Spinal cord (tissue), 10 donors: ENCODE results near the gene CCDC81. TPM values are rescaled to one million over a fixed set of nuclear protein-coding genes. Genes with fewer than 3 reads are reported as not detected.

ENCODE experiments used
- DNase-seq, 6 donors: peaks; one replicate each; pipeline versions ENCODE4 v3.0.0 to v3.0.0-alpha.2; 2013 to 2015; ENCODE audit warnings: low spot score in 6 of 6, low read depth in 4 of 6
- H3K27ac ChIP-seq: one replicate; pipeline ENCODE4 v1.5.1; 2013; ENCODE audit warnings: low read depth, low read length, control low read depth
- H3K27me3 ChIP-seq: one replicate; pipeline ENCODE4 v1.6.1; 2013; ENCODE audit warnings: low read length; ENCODE audit not compliant: control insufficient read depth, insufficient read depth
- H3K36me3 ChIP-seq: one replicate; pipeline ENCODE4 v1.6.1; 2013; ENCODE audit warnings: low read length; ENCODE audit not compliant: control insufficient read depth, insufficient read depth
- H3K4me1 ChIP-seq: one replicate; pipeline ENCODE4 v1.6.1; 2013; ENCODE audit warnings: low read length; ENCODE audit not compliant: control insufficient read depth, insufficient read depth
- H3K4me3 ChIP-seq: one replicate; pipeline ENCODE4 v1.5.1; 2013; ENCODE audit warnings: low read depth, low read length, control low read depth
- H3K9me3 ChIP-seq: one replicate; pipeline ENCODE4 v1.6.1; 2013; ENCODE audit warnings: low read length; ENCODE audit not compliant: control insufficient read depth, insufficient read depth
- WGBS: methylation state at CpG from one replicate; pipeline ENCODE4 v1.1.5; 2013; ENCODE audit warnings: missing lambda C conversion rate; ENCODE audit not compliant: insufficient coverage; 5-methylcytosine and 5-hydroxymethylcytosine counted together
- polyA plus RNA-seq, 2 donors: library from polyadenylated mRNA; unstranded; fragments of 120-200 nt; gene quantifications; one replicate each; pipeline ENCODE4 v1.2.1, GENCODE V29; 2013; ENCODE audit not compliant: insufficient read length in 2 of 2
- total RNA-seq, 2 donors: library from RNA; depleted of rRNA in 1 of 2; stranded (reverse); fragments of 120-200 nt in 1 of 2; fragments of >200 nt in 1 of 2; gene quantifications; one replicate each; pipeline versions ENCODE4 v1.2.3 to v1.2.4, GENCODE V29; 2013 to 2014
- donor health status: healthy.

CCDC81 gene
- total and polyA plus RNA-seq, 4 donors, result 4.0 to 8.6 (median 4.5) TPM

DNA sequence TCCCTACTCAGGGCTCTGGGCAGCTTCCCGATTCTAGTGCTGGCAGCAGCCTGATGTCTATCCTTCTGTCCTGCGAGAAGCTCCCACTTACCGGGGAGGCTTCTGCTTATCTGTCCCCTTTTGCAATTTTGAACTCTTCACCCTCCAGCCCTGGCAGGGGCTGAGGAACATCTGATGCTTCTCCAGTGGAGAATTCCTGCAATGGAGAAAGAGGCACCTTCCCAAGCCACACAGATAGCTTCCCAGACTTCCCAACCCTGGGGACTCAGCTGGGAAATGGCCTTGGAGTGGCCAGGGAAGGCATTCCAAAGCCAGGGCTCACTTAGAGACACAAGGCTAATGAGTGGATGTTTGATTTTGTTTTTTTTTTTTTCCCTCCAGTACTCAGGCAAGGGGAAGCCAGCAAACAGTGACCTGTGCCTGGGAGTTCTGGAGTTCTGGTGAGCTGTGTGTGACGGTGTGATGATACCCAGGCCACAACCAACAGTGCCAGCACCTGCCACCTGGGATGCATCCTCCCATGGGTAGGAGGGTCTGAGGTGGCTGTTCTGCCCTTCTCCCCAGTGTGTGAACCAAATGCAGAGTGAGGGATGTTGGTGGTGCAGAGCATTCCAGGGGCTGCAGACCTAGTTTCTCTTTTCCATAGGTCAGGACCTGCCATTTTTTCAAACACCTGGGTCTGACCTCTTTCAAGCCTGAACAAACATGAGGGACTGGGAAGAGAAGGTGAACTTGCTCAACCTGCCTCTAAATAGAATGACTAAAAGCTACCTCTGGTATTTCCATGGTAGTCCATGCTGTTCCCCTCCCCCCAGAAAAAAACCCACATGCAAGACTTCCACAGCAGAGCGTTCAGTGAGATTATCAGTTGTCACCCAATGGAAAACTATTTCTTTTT is 95.1 kb downstream of the CCDC81 start:
- WGBS, result 88% methylated on average over 5 of the region's 5 CpGs
- peaks cover 15% of the 10 kb centered on the region for H3K36me3 ChIP-seq
- no peak for DNase-seq
- no peaks in the 10 kb centered on the region for H3K27me3 ChIP-seq
- H3K4me1 ChIP-seq, result no peaks in the 10 kb centered on the region
- no peak overlapping the region for H3K4me3 ChIP-seq
- no peak overlapping the region for H3K27ac ChIP-seq
- no peaks in the 10 kb centered on the region for H3K9me3 ChIP-seq

Other genes starting within 250 kb of the CCDC81 start
- 10 to 100 TPM; 18.3 to 34.0 TPM for gene EED, start 130.1 kb upstream of the CCDC81 start, total RNA-seq
- gene EED, start 130.1 kb upstream of the CCDC81 start, polyA plus RNA-seq, result 10 to 100 TPM; 31.9 to 33.3 TPM
- 10 to 100 TPM; 49.0 to 70.3 TPM for gene HIKESHI, start 72.6 kb upstream of the CCDC81 start, total RNA-seq
- 10 to 100 TPM; 64.9 to 69.0 TPM for gene HIKESHI, start 72.6 kb upstream of the CCDC81 start, polyA plus RNA-seq